Astrocyte (in vitro differentiated cells and primary cell): Measurements from ENCODE around the gene PLPPR2. TPM values are rescaled to one million over a fixed set of nuclear protein-coding genes. Genes with fewer than 3 reads are reported as not detected.
"Not testable (repeated sequence)": the region's sequence is repeated elsewhere in the genome, so short reads cannot be mapped to it uniquely, and the experiment has no call there.

Experiments
- DNase-seq: peaks from one replicate; pipeline ENCODE4 v3.0.0-alpha.2; 2010; ENCODE audit warnings: low read depth
- FAIRE-seq: peaks from 2 replicates; lab custom pipeline; 2011; peaks lifted over from hg19 to GRCh38; lab: Jason Lieb, UNC
- H2AFZ ChIP-seq: 2 replicates; pipeline ENCODE4 v1.6.0; 2012; ENCODE audit warnings: low read depth, low read length, inconsistent platforms
- H3K27ac ChIP-seq: 2 replicates; pipeline ENCODE4 v1.5.1; 2011; ENCODE audit warnings: low read depth, low read length, inconsistent platforms
- H3K27me3 ChIP-seq: 2 replicates; pipeline ENCODE4 v1.6.0; 2011; ENCODE audit warnings: low read length, inconsistent platforms; ENCODE audit not compliant: insufficient read depth
- H3K36me3 ChIP-seq: 2 replicates; pipeline ENCODE4 v1.5.1; 2011; ENCODE audit warnings: low read length, inconsistent platforms; ENCODE audit not compliant: insufficient read depth
- H3K4me1 ChIP-seq: 2 replicates; pipeline ENCODE4 v1.5.1; 2011; ENCODE audit warnings: low read length, inconsistent platforms; ENCODE audit not compliant: insufficient read depth
- H3K4me2 ChIP-seq: 2 replicates; pipeline ENCODE4 v1.6.0; 2012; ENCODE audit warnings: low read length, inconsistent platforms
- H3K4me3 ChIP-seq: 2 replicates; pipeline ENCODE4 v1.5.1; 2011; ENCODE audit warnings: low read depth, mild to moderate bottlenecking, low read length, inconsistent platforms; ENCODE audit not compliant: insufficient read depth
- H3K79me2 ChIP-seq: 2 replicates; pipeline ENCODE4 v1.6.0; 2012; ENCODE audit warnings: mild to moderate bottlenecking, low read length, inconsistent platforms; ENCODE audit not compliant: insufficient read depth
- H3K9ac ChIP-seq: 2 replicates; pipeline ENCODE4 v1.6.0; 2012; ENCODE audit warnings: mild to moderate bottlenecking, low read length, inconsistent platforms
- H3K9me3 ChIP-seq: 2 replicates; pipeline ENCODE4 v1.5.1; 2012; ENCODE audit warnings: low read depth, mild to moderate bottlenecking, low read length, inconsistent platforms; ENCODE audit not compliant: insufficient read depth
- H4K20me1 ChIP-seq: 2 replicates; pipeline ENCODE4 v1.6.0; 2012; ENCODE audit warnings: low read length, inconsistent platforms; ENCODE audit not compliant: insufficient read depth
- H3K27ac Mint-ChIP-seq: one replicate; pipeline ENCODE4 v1.8.0; 2021; ENCODE audit warnings: mild to moderate bottlenecking, mixed read lengths; ENCODE audit not compliant: unreplicated experiment
- H3K27me3 Mint-ChIP-seq: one replicate; pipeline ENCODE4 v1.8.0; 2021; ENCODE audit warnings: low read depth, mixed read lengths; ENCODE audit not compliant: unreplicated experiment
- H3K36me3 Mint-ChIP-seq: one replicate; pipeline ENCODE4 v1.8.0; 2021; ENCODE audit warnings: low read depth, mixed read lengths; ENCODE audit not compliant: unreplicated experiment
- H3K4me1 Mint-ChIP-seq: one replicate; pipeline ENCODE4 v1.8.0; 2021; ENCODE audit warnings: low read depth, mixed read lengths; ENCODE audit not compliant: unreplicated experiment
- H3K4me3 Mint-ChIP-seq: one replicate; pipeline ENCODE4 v1.8.0; 2021; ENCODE audit warnings: mild to moderate bottlenecking, moderate library complexity, mixed read lengths; ENCODE audit not compliant: unreplicated experiment
- H3K9me3 Mint-ChIP-seq: one replicate; pipeline ENCODE4 v1.8.0; 2021; ENCODE audit warnings: mild to moderate bottlenecking, mixed read lengths; ENCODE audit not compliant: unreplicated experiment
- EZH2 ChIP-seq: IDR thresholded peaks from 2 replicates; pipeline ENCODE4 v1.6.1; 2012; ENCODE audit warnings: mild to moderate bottlenecking, low read length, inconsistent platforms; ENCODE audit not compliant: insufficient read depth
- total RNA-seq: library from RNA; stranded (reverse); gene quantifications from 2 replicates; pipeline ENCODE4 v1.2.1, GENCODE V29; 2021
- TF ChIP-seq, protein P1 (sequence below): IDR thresholded peaks from 2 replicates; pipeline ENCODE4 v1.5.1; 2011; ENCODE audit warnings: low read depth, mild to moderate bottlenecking, inconsistent platforms, low read length, moderate library complexity; ENCODE audit not compliant: insufficient read depth

Gene PLPPR2
- total RNA-seq, 1 donor from 2014 or later: 37.8 TPM

DNA sequence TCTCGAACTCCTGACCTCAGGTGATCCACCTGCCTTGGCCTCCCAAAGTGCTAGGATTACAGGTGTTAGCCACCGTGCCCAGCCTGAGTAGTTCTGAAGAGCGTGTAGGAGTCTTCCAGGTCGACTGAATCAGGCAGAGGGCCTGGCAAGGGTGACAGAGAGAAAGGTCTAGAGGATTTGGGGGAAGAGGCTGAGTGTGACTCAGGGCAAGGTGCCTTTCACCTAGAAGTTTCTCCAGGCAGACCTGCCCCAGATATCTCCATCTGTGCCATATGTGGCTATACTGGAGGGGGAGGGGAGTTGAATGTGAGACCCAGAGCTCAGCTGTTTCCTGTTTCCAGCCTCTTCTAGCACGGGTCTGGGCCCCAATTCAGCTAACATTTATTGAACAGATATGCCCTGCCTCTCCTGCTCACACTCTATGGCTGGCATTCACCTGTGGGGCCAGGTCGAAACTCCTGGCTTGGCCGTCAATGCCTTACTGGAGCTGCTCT, 7.6 kb upstream of the PLPPR2 start:
- Mint-ChIP-seq H3K4me1 (peaks cover 9% of the 10 kb centered on the region), H3K9me3 (peaks cover 5% of the 10 kb centered on the region), H3K36me3 (peaks cover 7% of the 10 kb centered on the region), H3K4me3 (peak overlapping the region; percentile 96), H3K27me3 (peaks cover 5% of the 10 kb centered on the region), H3K27ac (peak overlapping the region; percentile 53)
- Histone ChIP-seq H3K4me3 (no peak overlapping the region), H3K27me3 (no peaks in the 10 kb centered on the region), H3K4me2 (no peak overlapping the region), H3K9ac (no peak overlapping the region), H3K36me3 (no peaks in the 10 kb centered on the region), H3K9me3 (peaks cover 9% of the 10 kb centered on the region), H3K27ac (no peak overlapping the region), H3K79me2 (peaks cover 2% of the 10 kb centered on the region), H4K20me1 (peaks cover 8% of the 10 kb centered on the region), H3K4me1 (peaks cover 18% of the 10 kb centered on the region), H2AFZ (no peak overlapping the region)
- DNase-seq (no peak), FAIRE-seq (no peak)
- TF ChIP-seq, protein P1, sequence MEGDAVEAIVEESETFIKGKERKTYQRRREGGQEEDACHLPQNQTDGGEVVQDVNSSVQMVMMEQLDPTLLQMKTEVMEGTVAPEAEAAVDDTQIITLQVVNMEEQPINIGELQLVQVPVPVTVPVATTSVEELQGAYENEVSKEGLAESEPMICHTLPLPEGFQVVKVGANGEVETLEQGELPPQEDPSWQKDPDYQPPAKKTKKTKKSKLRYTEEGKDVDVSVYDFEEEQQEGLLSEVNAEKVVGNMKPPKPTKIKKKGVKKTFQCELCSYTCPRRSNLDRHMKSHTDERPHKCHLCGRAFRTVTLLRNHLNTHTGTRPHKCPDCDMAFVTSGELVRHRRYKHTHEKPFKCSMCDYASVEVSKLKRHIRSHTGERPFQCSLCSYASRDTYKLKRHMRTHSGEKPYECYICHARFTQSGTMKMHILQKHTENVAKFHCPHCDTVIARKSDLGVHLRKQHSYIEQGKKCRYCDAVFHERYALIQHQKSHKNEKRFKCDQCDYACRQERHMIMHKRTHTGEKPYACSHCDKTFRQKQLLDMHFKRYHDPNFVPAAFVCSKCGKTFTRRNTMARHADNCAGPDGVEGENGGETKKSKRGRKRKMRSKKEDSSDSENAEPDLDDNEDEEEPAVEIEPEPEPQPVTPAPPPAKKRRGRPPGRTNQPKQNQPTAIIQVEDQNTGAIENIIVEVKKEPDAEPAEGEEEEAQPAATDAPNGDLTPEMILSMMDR: no peak
- TF ChIP-seq EZH2: no peak

DNA sequence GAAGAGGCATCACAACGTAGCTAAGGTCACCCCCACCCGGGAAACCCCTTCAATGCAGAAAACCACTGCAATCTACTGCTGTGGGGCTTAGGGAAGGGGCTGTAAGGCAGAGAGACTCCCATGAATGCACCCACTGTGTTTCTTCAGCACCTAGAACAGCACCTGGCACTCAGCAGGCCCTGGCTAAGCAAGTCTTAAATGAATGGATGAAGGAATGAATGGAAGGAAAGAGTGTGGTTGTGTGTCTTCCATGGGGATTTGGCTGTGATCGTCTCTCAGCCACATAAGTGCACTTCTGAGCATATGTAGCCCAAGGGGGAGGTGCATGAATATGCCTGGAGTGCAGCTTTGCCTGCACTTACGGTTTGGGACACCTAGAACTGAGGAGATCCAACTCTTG, 6.1 kb upstream of the PLPPR2 start:
- H3K36me3 Mint-ChIP-seq: peaks cover 7% of the 10 kb centered on the region
- H3K27me3 Mint-ChIP-seq: peaks cover 5% of the 10 kb centered on the region
- Histone ChIP-seq H3K27me3 (no peaks in the 10 kb centered on the region), H3K79me2 (peaks cover 2% of the 10 kb centered on the region), H3K9me3 (peaks cover 9% of the 10 kb centered on the region), H3K36me3 (no peaks in the 10 kb centered on the region), H3K9ac (no peak overlapping the region), H2AFZ (no peak overlapping the region), H3K27ac (no peak overlapping the region), H3K4me1 (peaks cover 15% of the 10 kb centered on the region), H4K20me1 (no peaks in the 10 kb centered on the region), H3K4me3 (no peak overlapping the region), H3K4me2 (no peak overlapping the region)
- peaks cover 8% of the 10 kb centered on the region for H3K4me1 Mint-ChIP-seq
- H3K27ac Mint-ChIP-seq: no peak overlapping the region
- no peak for DNase-seq
- peaks cover 5% of the 10 kb centered on the region for H3K9me3 Mint-ChIP-seq
- FAIRE-seq: no peak
- TF ChIP-seq EZH2: no peak
- TF ChIP-seq, protein P1: no peak
- no peak overlapping the region for H3K4me3 Mint-ChIP-seq

DNA sequence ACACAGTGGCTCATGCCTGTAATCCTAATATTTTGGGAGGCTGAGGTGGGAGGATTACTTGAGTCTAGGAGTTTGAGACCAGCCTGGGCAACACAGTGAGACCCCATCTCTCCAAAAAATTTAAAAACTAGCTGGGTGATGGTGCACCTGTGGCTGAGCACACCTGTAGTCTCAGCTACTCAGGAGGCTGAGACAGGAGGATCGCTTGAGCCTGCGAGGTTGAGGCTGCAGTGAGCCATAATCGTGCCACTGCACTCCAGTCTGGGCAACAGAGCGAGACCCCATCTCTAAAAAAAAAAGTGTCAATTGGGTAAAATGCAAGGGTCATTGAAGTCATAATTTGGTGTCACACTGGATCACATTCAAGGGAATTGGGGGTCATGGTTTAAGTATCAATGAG, 1.1 kb upstream of the PLPPR2 start:
- not testable (repeated sequence) for H3K79me2 ChIP-seq, H3K4me2 ChIP-seq, H3K4me1 ChIP-seq, H3K9me3 Mint-ChIP-seq, DNase-seq, H3K27ac ChIP-seq, H3K27ac Mint-ChIP-seq, H3K4me1 Mint-ChIP-seq, H3K4me3 ChIP-seq, H3K9ac ChIP-seq, FAIRE-seq, H2AFZ ChIP-seq, H3K27me3 ChIP-seq, H3K36me3 ChIP-seq, H3K9me3 ChIP-seq
- peaks cover 28% of the 10 kb centered on the region for H4K20me1 ChIP-seq
- peaks cover 10% of the 10 kb centered on the region for H3K27me3 Mint-ChIP-seq
- H3K36me3 Mint-ChIP-seq: peaks cover 14% of the 10 kb centered on the region
- H3K4me3 Mint-ChIP-seq: peak overlapping the region; percentile 45
